ENCODE measurements around the gene FAM20B.
A peak's percentile ranks its signal among the peaks of the same experiment; 100 is the strongest.
"Not testable (repeated sequence)": the region's sequence is repeated elsewhere in the genome, so short reads cannot be mapped to it uniquely, and the experiment has no call there.

Gene FAM20B, protein sequence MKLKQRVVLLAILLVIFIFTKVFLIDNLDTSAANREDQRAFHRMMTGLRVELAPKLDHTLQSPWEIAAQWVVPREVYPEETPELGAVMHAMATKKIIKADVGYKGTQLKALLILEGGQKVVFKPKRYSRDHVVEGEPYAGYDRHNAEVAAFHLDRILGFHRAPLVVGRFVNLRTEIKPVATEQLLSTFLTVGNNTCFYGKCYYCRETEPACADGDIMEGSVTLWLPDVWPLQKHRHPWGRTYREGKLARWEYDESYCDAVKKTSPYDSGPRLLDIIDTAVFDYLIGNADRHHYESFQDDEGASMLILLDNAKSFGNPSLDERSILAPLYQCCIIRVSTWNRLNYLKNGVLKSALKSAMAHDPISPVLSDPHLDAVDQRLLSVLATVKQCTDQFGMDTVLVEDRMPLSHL

GRCh38 chr1:179025125-179025974, at the start of gene FAM20B:
Gene FAM20B, plus strand, starts transcription at chr1:179025894. Its CDS starts 17,954 bp downstream, at chr1:179043848.
- peak; percentile 87 for DNase-seq (ENCODE audit: low read depth)

DNA sequence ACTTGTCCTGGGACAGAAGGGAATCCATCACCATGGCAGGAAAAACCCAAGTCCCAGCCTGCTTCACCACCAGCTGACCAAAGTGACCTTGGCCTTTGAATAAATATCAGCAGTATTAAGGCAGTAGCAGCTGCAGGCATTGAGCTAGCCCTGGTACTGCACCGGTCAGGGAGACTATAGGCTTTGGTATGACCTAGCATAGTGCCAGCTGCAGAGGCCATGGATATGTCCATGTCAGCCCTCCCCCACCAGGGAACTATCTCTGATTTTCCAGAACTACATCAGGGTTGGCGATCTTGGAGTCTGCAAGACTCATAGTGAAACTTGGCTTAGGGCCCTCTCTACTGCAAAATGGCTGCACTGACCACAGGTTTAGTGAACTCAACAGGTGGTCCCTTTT, 49.2 kb upstream of the FAM20B start:
- DNase-seq (ENCODE audit: low read depth) = no peak

GRCh38 chr1:178986204-178986603, 39.5 kb upstream of the FAM20B start:
- DNase-seq (ENCODE audit: low read depth) = no peak

DNA sequence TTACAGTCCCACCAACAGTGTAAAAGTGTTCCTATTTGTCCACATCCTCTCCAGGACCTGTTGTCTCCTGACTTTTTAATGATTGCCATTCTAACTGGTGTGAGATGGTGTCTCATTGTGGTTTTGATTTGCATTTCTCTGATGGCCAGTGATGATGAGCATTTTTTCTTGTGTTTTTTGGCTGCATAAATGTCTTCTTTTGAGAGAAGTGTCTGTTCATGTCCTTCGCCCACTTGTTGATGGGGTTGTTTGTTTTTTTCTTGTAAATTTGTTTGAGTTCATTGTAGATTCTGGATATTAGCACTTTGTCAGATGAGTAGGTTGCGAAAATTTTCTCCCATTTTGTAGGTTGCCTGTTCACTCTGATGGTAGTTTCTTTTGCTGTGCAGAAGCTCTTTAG, 37.5 kb upstream of the FAM20B start:
- DNase-seq (ENCODE audit: low read depth) = not testable (repeated sequence)

- no peak for DNase-seq (ENCODE audit: low read depth)
Measured at GRCh38 chr1:178993559-178993958, 32.1 kb upstream of the FAM20B start.

DNA sequence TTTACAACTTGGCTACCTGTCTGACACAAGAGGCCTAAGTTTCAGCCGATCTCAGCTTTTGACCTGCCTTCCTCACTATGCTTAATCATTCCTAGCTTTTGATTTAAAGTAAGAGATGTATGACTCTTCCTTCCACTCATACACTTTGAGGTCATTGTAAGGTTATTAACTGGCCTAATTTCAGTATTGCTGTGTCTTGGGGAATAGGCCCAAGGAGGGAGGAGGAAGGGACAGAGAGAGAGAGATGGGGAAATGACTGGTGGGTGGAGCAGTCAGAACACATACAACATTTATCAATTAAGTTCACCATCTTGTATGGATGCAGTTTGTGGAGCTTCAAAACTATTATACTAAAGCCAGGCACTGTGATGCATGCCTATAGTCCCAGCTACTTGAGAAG, 28.3 kb upstream of the FAM20B start:
- no peak for DNase-seq (ENCODE audit: low read depth)

GRCh38 chr1:178998295-178998694, 27.4 kb upstream of the FAM20B start:
- DNase-seq (ENCODE audit: low read depth) = no peak

DNA sequence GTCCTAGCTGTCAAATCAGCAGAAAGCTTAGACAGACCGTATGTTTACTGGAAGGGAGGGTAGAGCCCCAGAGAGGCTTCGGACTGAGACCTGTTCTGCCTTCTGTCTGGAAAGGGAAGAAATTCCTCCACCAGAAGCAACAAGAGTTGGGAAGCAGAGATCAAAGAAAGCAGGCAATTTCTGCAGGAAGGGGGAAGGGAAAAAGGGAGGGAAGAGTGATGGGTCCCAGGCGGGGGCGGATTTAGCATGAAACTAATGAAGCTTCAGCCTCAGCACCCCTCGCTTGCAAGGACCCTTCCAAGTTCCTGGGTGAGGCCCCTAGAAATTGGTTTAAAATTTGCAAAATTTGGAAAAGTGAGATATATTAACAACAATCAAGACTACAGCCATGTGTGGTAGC, 26.6 kb upstream of the FAM20B start:
- DNase-seq (ENCODE audit: low read depth) = no peak

DNA sequence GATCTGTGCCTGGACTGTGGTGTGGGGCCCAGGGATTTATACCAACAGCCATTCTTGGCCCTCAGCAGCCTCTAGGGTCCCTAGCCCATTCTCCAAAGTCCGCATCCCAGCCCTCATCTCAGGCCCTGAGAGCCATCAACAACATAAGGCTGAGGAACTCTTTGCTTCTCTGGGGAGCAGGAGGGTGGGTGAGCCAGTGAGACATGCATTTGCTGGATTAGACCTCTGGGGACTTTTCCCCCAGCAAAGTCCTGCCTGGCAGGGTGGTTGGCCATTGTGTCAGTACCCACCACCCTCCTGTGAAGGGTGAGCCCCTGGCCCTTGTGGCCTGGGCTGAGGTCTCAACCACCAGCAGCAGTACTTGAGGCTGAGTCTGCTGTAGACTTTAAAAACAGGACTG, 24.2 kb upstream of the FAM20B start:
- no peak for DNase-seq (ENCODE audit: low read depth)

DNA sequence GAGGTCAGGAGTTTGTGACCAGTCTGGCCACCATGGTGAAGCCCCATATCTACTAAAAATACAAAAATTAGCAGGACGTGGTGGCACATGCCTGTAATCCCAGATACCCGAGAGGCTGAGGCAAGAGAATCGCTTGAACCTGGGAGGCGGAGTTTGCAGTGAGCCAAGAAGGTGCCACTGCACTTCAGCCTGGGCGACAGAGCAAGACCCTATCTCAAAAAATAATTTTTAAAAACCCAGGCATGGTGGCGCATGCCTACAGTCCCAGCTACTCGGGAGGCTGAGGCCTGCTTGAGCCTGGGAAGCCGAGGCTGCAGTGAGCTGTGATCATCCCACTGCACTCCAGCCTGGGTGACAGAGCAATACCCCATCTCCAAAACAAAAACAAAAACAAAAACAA, 23.6 kb upstream of the FAM20B start:
- not testable (repeated sequence) for DNase-seq (ENCODE audit: low read depth)

DNA sequence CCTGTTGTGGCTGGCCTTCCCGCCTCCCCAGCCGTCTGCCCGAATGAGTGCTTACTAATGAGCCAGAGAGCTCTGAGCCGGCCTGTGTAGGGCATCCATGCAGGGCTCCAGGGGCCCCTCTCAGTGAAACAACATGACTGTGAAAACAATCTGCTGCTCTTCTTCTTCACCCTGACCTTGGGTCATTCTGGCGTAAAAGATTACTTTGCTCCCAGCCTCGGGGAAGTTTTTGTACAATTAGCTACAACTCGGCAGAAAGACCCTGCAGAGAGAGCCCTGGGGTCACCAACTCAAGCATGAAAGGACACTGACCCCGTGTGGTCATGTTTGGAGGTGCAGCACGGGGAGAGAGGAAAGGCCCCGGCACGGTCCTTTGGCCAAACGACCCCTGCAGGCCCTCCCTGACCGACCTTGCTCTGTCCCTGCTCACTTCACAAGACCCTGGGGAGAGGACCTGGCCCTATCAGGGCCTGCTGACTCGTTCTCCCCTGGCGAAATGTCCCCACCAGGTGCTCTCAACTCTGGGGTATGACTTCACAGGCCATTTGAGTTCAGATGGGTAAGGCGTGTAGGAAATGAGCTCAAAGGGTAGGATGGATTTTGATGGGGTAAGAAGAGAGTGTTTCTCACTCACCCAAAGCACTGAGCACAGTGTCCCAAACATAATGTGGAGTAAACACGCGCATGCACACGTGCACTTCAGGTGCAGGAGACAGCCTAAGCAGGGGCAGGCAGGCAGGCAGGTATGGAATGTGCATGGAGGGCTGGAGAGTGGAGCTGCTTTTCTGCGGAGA, 22.9 kb upstream of the FAM20B start:
- peak; percentile 62 for DNase-seq (ENCODE audit: low read depth)

DNA sequence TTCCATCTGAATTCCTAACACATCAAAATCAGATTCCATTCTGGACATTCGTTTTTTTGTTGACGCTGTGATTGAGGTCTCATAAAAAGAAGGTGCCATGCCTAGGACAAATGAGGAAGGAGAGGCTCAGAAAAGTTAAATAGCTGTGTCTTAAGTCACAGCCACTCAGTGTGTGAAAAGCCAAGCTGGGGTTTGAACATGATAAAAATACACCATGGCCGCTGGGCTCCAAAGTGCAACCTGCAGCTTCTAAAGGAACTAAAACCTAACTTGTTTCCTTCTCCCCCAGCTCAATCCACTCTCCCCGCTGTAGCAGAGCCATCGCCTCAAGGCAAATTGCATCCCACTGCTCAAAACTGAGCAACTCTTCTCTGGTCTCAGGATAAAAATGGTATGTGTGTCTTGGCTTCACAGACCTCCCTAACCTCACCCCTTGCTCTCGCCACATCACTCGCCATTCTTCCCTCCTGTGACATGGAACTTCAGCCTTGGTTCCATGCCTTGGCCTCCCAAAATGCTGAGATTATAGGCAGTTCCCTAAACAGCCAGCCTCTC, 22.1 kb upstream of the FAM20B start:
- DNase-seq (ENCODE audit: low read depth) = no peak

- no peak for DNase-seq (ENCODE audit: low read depth)
Measured at GRCh38 chr1:179007233-179007632, 18.5 kb upstream of the FAM20B start.

GRCh38 chr1:179010671-179011070, 15.0 kb upstream of the FAM20B start:
- no peak for DNase-seq (ENCODE audit: low read depth)

- no peak for DNase-seq (ENCODE audit: low read depth)
Measured at GRCh38 chr1:179012038-179012437, 13.7 kb upstream of the FAM20B start.

- no peak for DNase-seq (ENCODE audit: low read depth)
Measured at GRCh38 chr1:179014123-179014522, 11.6 kb upstream of the FAM20B start.

DNA sequence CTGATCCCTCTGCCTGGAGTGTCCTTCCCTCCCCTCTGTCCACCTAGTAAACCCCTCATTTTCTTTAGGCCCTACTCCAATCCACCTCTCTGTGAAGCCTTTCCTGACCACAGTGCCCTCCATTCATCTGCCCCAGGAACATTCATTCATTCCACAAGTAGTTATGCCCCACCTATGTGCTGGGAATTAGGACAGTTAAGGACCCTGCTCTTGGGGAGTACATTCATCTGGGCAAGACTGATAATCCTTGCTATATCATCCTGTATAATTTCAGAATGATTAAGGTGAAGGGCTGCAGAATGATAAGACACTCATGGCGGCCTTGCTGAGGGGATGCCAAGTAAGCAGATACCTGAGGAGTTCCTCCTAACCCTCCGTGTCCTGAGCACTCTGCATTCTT, 10.3 kb upstream of the FAM20B start:
- no peak for DNase-seq (ENCODE audit: low read depth)

- no peak for DNase-seq (ENCODE audit: low read depth)
Measured at GRCh38 chr1:179016706-179017382, 8.8 kb upstream of the FAM20B start.

- no peak for DNase-seq (ENCODE audit: low read depth)
Measured at GRCh38 chr1:179017383-179018326, 8.0 kb upstream of the FAM20B start.

- DNase-seq (ENCODE audit: low read depth) = no peak
Measured at GRCh38 chr1:179021873-179022272, 3.8 kb upstream of the FAM20B start.

Data from activated T-cell treated with anti-CD3 and anti-CD28 coated beads for 24 hours (primary cell).